ENCODE measurements around the gene UBE2E2. TPM values are rescaled to one million over a fixed set of nuclear protein-coding genes. Genes with fewer than 3 reads are reported as not detected.

UBE2E2 gene
- 1 to 10 TPM; 4.8 to 6.1 (median 5.3) TPM for total RNA-seq
- 27.6 TPM for total RNA-seq (2013)

DNA sequence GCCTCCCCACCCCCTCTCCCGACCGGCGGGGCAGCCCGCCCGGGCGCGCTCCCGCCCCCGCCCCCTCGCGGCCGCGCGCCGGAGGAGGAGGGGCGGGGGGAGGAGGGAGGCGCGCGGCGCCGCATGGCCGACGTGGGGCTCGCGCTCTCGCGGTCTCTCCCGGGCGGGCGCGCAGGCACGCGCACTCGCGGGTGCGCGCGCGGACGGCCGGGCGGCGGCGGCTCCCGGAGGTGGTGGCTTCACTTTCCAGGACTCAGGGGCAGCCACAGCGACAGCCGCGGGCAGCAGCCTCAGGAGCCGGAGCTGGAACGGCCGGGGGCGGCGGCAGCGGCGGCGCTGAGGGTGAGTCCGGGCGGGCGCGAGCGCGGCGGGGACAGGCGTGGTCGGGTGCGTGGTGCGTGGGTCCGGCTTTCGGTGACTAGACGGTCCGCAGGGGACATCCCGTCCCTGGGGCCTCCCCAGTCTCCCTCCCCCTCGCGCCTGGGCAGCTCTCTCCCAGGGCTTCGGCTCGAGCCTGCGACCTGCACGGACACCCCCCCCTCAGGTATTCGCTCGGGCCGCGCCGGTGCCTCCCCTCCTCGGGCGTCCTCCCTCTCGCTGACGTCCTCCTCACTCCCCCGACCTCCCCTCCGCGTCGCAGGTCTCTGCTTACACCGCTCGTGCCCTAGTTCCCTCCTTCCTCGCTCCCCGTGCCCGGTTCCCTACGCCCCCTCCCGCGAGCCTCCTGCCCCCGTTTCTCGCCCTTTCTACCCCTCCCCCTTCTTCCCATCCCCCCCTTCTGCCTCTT lies at the start of gene UBE2E2:
UBE2E2 (plus strand) TSS at position 407 of the 787 bp plus-strand sequence.
- Mint-ChIP-seq H3K36me3 (no peaks in the 10 kb centered on the region), H3K9me3 (no peaks in the 10 kb centered on the region), H3K27me3 (ENCODE audit: low read depth in 2 of 2) (peaks cover 7 to 32% of the 10 kb centered on the region in 2 donors), H3K27ac (peak within 1 kb of the TSS; percentile 50 to 81), H3K4me3 (peak within 1 kb of the TSS; percentile 95), H3K4me1 (peaks cover 13 to 19% of the 10 kb centered on the region in 2 donors)
- Histone ChIP-seq H3K36me3 (ENCODE audit: control insufficient read depth, insufficient read depth, low read length) (no peaks in the 10 kb centered on the region), H3K4me3 (ENCODE audit: low read length) (peak within 1 kb of the TSS; percentile 75), H3K9me3 (ENCODE audit: control insufficient read depth, insufficient read depth, low read length) (no peaks in the 10 kb centered on the region), H3K27me3 (ENCODE audit: control insufficient read depth, insufficient read depth, low read length) (peaks cover 17% of the 10 kb centered on the region), H3K27ac (ENCODE audit: low read length) (peak within 1 kb of the TSS; percentile 26), H3K4me1 (ENCODE audit: control insufficient read depth, insufficient read depth, low read length) (peaks cover 11% of the 10 kb centered on the region)
- intact Hi-C loops (cut with micrococcal nuclease), result no loop called here
- ATAC-seq (peak; percentile 74 to 79 (median 75)), DNase-seq (peak; percentile 50 to 79)
- under 1% methylated on average over 97 of the region's 101 CpGs for WGBS (ENCODE audit: insufficient coverage)
- TF ChIP-seq, protein P1, sequence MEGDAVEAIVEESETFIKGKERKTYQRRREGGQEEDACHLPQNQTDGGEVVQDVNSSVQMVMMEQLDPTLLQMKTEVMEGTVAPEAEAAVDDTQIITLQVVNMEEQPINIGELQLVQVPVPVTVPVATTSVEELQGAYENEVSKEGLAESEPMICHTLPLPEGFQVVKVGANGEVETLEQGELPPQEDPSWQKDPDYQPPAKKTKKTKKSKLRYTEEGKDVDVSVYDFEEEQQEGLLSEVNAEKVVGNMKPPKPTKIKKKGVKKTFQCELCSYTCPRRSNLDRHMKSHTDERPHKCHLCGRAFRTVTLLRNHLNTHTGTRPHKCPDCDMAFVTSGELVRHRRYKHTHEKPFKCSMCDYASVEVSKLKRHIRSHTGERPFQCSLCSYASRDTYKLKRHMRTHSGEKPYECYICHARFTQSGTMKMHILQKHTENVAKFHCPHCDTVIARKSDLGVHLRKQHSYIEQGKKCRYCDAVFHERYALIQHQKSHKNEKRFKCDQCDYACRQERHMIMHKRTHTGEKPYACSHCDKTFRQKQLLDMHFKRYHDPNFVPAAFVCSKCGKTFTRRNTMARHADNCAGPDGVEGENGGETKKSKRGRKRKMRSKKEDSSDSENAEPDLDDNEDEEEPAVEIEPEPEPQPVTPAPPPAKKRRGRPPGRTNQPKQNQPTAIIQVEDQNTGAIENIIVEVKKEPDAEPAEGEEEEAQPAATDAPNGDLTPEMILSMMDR (IDR thresholded peaks at IDR 0.05), result no peak

DNA sequence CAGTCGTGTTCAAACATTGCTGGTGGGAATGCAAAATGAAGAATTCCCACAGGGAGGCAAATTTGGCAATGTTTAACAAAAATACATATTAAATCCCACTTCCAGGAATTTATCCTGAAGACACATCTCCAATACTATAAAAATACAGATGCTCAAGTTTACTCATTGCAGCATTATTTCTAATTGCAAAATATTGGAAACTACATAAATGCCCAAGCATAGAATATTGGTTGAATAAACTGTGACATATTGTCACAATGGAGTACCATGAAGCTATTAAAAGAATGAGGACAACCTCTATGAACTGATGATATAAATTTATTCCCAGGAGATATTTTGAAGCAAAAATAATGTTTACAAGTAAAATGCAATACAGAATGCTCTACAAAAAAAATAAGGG lies 49.7 kb upstream of the UBE2E2 start:
- TF ChIP-seq, protein P1 (IDR thresholded peaks at IDR 0.05), result no peak
- DNase-seq, result no peak
- intact Hi-C loops (cut with micrococcal nuclease), result no loop called here
- no peak overlapping the region for H3K4me3 Mint-ChIP-seq
- peaks cover 3 to 11% of the 10 kb centered on the region in 2 donors for H3K9me3 Mint-ChIP-seq
- H3K4me1 Mint-ChIP-seq, result no peaks in the 10 kb centered on the region
- 100% methylated on average over 1 of the region's 1 CpG for WGBS (ENCODE audit: insufficient coverage)
- Histone ChIP-seq H3K27ac (ENCODE audit: low read length) (no peak overlapping the region), H3K36me3 (ENCODE audit: control insufficient read depth, insufficient read depth, low read length) (no peaks in the 10 kb centered on the region), H3K9me3 (ENCODE audit: control insufficient read depth, insufficient read depth, low read length) (no peaks in the 10 kb centered on the region), H3K4me3 (ENCODE audit: low read length) (no peak overlapping the region), H3K4me1 (ENCODE audit: control insufficient read depth, insufficient read depth, low read length) (no peaks in the 10 kb centered on the region), H3K27me3 (ENCODE audit: control insufficient read depth, insufficient read depth, low read length) (no peaks in the 10 kb centered on the region)
- H3K27me3 Mint-ChIP-seq (ENCODE audit: low read depth in 2 of 2), result no peaks in the 10 kb centered on the region
- H3K36me3 Mint-ChIP-seq, result no peaks in the 10 kb centered on the region
- no peak for ATAC-seq
- H3K27ac Mint-ChIP-seq, result no peak overlapping the region

DNA sequence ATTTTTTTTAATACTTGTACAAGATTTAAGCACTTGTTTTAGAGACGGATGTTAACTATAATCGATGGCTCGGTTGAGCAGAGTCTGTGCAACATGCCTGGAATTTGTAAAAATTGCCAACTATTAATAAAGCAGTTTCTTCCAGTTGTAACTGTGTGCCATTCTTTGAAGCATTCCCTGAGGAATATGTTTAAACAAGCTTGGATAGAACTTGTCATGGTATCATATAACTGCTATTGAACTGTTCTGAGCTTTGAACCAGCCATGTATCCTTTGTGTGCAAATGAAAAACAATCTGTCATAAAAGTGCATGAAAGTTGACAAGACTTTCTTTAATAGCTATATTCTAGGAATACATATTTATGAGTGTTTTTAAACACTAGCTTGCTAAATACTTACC lies 45.8 kb upstream of the UBE2E2 start:
- no peak overlapping the region for H3K27ac ChIP-seq (ENCODE audit: low read length)
- ATAC-seq (no peak), DNase-seq (no peak)
- intact Hi-C loops (cut with micrococcal nuclease), result no loop called here
- Mint-ChIP-seq H3K9me3 (peaks cover 2 to 7% of the 10 kb centered on the region in 2 donors), H3K4me3 (no peak overlapping the region), H3K4me1 (no peaks in the 10 kb centered on the region), H3K36me3 (no peaks in the 10 kb centered on the region), H3K27me3 (ENCODE audit: low read depth in 2 of 2) (no peaks in the 10 kb centered on the region), H3K27ac (no peak overlapping the region)
- H3K36me3 ChIP-seq (ENCODE audit: control insufficient read depth, insufficient read depth, low read length), result no peaks in the 10 kb centered on the region
- H3K9me3 ChIP-seq (ENCODE audit: control insufficient read depth, insufficient read depth, low read length), result no peaks in the 10 kb centered on the region
- TF ChIP-seq, protein P1 (IDR thresholded peaks at IDR 0.05), result no peak
- H3K27me3 ChIP-seq (ENCODE audit: control insufficient read depth, insufficient read depth, low read length), result no peaks in the 10 kb centered on the region
- H3K4me1 ChIP-seq (ENCODE audit: control insufficient read depth, insufficient read depth, low read length), result no peaks in the 10 kb centered on the region
- WGBS (ENCODE audit: insufficient coverage), result 91% methylated on average over 3 of the region's 3 CpGs
- H3K4me3 ChIP-seq (ENCODE audit: low read length), result no peak overlapping the region

Measured in natural killer cell (primary cell).